HG03135 (cell line): Measurements from ENCODE around the gene THBS1.

ENCODE experiments used
- ATAC-seq: cut with Tn5 transposase; IDR thresholded peaks from one replicate; pipeline ENCODE4 v1.9.1; 2021; ENCODE audit warnings: mild to moderate bottlenecking, moderate library complexity; ENCODE audit not compliant: unreplicated experiment

THBS1 gene

GRCh38 chr15:39580485-39581241, at the start of gene THBS1:
TSS of gene THBS1 (plus strand) at chr15:39581079. CDS start at chr15:39581858, 779 bp downstream.
- ATAC-seq, result peak; percentile 6

DNA sequence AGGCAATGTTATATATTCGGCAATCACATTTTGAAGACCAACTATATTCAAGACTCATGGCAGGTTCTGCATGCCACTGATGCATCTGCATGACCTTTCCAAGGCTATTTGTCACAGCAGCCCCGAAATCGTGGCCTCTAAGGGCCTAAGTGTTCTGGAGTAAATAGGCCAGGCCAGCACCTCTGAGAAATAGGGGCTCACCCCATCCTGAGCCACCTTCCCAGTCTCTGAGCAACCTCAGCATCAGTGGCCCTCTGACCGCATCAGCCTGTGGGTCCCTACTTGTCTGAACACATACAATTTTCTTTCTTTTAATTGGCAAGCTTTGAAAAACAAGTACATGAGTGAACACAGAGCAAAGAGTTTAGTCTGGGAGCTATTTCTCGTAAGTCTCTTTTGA, 45.9 kb upstream of the THBS1 start:
- no peak for ATAC-seq

GRCh38 chr15:39535466-39535865, 45.4 kb upstream of the THBS1 start:
- no peak for ATAC-seq

DNA sequence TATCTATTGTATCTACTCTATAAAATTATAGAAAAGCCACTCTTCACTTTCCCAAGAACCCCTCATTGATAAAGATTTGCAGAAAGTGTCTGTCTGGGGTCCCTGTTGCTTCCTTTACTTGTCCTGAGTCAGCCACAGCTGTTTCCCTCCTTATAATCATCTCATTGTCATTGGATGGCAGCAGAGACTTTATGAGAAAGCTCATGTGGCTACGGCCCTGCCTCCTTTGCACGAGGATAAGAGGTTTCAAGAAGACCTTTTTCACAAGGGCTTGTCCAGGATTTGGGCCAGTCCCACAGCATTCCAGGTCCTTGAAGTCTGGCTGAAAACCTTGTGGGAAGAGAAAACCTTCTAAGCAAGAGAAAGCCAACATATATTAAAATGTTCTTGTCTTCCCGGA, 41.9 kb upstream of the THBS1 start:
- ATAC-seq, result no peak

DNA sequence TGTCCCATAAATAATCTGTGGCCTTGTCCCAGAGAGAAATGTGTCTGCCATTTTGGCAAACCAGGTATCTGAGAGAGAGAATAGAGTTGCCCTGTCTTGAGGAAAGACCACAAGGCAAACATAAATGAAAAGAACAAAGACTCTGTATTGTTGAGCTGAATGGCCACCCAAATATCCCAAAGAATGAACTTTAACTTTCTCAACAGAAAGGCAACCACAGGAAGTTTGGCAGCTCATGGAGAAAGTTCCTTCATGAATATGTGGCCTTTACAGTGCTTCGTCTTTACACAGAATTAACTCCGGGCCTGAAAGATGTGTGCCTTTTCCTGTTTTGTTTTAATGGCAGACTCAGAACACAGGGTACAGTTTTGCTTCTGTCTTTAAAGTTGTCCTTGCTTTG, 41.4 kb upstream of the THBS1 start:
- ATAC-seq, result no peak

DNA sequence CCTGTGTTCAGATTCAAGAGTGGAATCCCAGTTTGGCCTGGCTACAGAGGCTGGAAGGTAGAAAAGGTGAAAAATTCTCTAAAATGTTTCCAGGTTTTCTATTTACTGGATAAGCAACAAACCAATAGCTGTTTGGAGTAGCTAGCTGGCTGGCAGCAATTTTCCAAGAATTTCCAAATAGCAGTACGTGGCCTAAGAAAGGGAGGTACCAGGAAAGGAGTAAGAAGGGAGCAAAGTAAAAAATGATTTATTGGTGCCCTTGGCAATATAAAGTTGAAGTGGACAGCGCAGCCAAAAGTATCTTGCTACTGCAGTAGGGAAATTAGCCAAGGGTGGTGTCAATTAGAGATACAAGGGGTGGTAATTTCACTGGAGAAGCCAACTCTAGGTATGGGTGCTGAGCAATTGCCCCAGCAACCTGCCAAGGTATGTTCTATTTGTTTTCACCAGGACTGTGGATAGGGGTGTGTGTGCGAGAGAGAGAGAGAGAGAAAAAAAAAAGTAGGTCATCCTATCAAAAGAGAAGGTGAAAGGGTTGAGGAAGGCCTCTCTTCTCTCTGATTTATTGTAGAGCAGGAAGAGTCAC, 40.8 kb upstream of the THBS1 start:
- ATAC-seq, result no peak

- no peak for ATAC-seq
Measured at GRCh38 chr15:39542385-39543065, 38.4 kb upstream of the THBS1 start.

GRCh38 chr15:39543651-39544050, 37.2 kb upstream of the THBS1 start:
- ATAC-seq, result no peak

- ATAC-seq, result no peak
Measured at GRCh38 chr15:39546842-39547241, 34.0 kb upstream of the THBS1 start.

- no peak for ATAC-seq
Measured at GRCh38 chr15:39548561-39548960, 32.3 kb upstream of the THBS1 start.

GRCh38 chr15:39549912-39550311, 31.0 kb upstream of the THBS1 start:
- no peak for ATAC-seq

GRCh38 chr15:39551476-39551875, 29.4 kb upstream of the THBS1 start:
- ATAC-seq, result no peak

DNA sequence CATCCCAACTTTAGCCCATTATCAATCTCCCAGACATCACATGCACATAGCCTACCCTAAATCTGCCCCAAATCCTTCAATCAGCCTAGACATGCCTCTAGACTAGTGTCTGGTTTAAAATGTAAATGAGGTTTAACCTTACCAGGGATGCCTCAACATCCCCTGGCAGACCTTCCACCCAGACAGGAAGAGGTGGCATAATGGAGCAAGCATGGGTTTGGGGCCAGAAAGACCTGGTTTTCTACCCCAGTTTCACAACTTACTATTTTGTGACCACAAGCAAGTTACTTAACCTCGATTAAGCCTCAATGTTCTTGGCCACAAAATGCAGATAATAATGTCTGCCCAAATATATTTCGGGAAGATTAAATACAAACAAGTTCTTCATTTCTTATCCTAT, 28.3 kb upstream of the THBS1 start:
- no peak for ATAC-seq

GRCh38 chr15:39553947-39554693, 26.8 kb upstream of the THBS1 start:
- no peak for ATAC-seq

DNA sequence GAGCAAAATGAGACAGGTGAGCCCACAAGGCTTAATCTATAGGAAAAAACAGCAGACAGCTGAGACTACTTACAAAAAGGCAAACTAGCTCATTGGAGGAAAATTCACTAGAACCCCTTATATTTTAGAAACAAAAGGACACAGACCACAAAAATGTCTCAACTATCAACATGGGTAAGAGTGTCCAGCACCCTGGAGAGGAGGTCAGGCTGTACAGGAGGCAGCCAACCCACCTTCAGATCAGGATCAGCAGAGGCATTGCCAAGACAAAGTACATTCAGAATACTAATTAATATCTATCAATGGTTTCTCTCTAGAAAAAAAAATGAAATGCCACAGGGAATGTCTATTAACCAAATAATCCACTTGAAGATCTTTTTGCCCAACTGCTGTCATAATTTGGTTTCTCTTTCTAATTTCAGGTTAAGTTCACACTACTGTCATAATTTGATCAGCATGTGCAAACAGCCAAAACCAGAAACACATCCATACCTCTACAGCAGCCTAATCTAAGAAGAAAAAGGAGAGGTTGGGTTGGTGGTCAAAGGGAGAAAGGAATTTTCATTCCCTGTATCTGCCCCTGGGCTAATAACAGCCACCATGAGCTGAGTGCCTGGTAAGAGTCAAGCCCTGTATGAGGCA, 26.0 kb upstream of the THBS1 start:
- no peak for ATAC-seq

DNA sequence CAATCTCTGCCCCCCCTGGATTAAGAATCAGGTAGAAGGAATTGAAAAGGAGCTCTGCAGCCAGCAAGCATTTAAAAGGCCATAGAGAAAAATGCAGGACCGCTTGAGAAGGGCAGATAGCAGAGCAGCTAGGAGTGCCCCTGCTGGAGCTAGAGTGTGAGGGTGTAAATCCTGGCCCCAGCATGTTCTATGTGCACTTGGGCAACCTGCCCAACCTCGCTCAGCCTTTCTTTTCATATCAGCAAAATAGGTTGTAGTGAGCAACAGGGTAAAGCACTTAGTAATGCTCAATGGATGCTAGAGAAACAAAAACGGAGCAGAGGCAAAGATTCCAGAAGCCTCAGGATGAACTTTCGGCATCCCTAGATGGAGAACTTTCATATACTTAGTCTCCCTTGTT, 25.0 kb upstream of the THBS1 start:
- no peak for ATAC-seq

DNA sequence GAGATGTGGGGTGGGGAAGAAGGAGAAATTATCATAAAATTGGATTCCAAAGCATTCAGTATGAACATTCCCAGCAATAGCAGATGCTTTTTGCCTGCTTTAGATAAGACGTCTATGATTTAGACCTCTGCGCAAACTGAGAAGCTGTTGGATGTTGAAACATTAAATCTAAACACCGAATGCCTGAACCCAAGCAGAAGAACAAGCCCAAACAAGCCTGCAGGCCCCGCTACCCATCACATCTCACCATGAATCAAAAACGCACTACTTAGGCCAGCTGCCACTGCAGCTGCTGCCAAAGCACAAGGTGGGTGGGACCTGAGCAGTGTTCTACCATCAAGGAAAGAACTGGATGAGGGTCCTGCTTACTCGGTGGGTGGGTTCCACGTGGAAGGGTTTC, 24.4 kb upstream of the THBS1 start:
- ATAC-seq, result no peak

DNA sequence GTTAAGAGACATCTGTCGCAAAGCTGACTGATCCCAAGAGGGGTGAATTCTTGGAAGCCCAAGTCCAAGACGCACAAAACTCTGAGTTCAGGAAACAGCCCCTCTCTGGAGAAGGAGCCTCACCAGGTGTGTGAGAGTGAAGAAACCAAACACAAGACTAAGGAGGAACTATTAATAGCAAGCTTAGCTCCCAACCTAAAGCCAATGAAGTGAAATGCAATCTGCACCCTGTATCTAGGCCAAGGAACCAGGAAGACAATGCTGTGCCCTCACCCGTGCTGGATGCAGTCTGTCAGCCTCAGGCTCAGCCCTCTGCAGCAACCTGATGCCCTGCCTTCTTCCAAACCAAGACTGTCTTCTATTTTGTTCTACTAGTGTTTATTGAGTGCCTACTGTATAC, 22.5 kb upstream of the THBS1 start:
- no peak for ATAC-seq

GRCh38 chr15:39564972-39565665, 15.8 kb upstream of the THBS1 start:
- no peak for ATAC-seq

- no peak for ATAC-seq
Measured at GRCh38 chr15:39565851-39566250, 15.0 kb upstream of the THBS1 start.
